SU-DHL-6 (cell line): ENCODE data around the gene TRRAP.

Source experiments
- H2AFZ ChIP-seq: fragments of 200-600 bp; sonication (generic); 2 replicates; pipeline ENCODE4 v1.6.1; 2014; ENCODE audit warnings: low read depth, mild to moderate bottlenecking, moderate library complexity, mixed read lengths, antibody characterized with exemption, low read length; ENCODE audit not compliant: severe bottlenecking
- H3F3A ChIP-seq: fragments of 200-600 bp; shearing (Covaris generic); 2 replicates; pipeline ENCODE4 v1.6.0; 2016; ENCODE audit warnings: antibody characterized with exemption, mild to moderate bottlenecking; ENCODE audit not compliant: insufficient read depth
- H3K27ac ChIP-seq: fragments of 200-600 bp; sonication (generic); 2 replicates; pipeline ENCODE4 v1.5.1; 2016; ENCODE audit warnings: low read depth, mild to moderate bottlenecking, low read length, moderate library complexity, mixed read lengths
- H3K27me3 ChIP-seq: fragments of 200-600 bp; sonication (generic), shearing (Covaris generic); 2 replicates; pipeline ENCODE4 v1.6.0; 2014; ENCODE audit warnings: mild to moderate bottlenecking, low read length
- H3K36me3 ChIP-seq: fragments of 200-600 bp; sonication (generic); 2 replicates; pipeline ENCODE4 v1.6.1; 2014; ENCODE audit warnings: mild to moderate bottlenecking, low read length, mixed read lengths
- H3K4me2 ChIP-seq: fragments of 300-600, 200-600 bp; shearing (Covaris generic), sonication (generic); 2 replicates; pipeline ENCODE4 v1.6.0; 2014; ENCODE audit warnings: low read length, low read depth, mild to moderate bottlenecking; ENCODE audit not compliant: poor library complexity, severe bottlenecking
- H3K4me3 ChIP-seq: fragments of 200-600 bp; sonication (generic); 2 replicates; pipeline ENCODE4 v1.5.1; 2014; ENCODE audit warnings: antibody characterized with exemption, low read length, mild to moderate bottlenecking, mixed read lengths; ENCODE audit not compliant: insufficient read depth, poor library complexity, severe bottlenecking
- H3K79me2 ChIP-seq: fragments of 200-600 bp; sonication (generic); 2 replicates; pipeline ENCODE4 v1.6.1; 2014; ENCODE audit warnings: mild to moderate bottlenecking, low read length, moderate library complexity; ENCODE audit not compliant: insufficient read depth
- H3K9ac ChIP-seq: fragments of 200-600 bp; sonication (generic); 2 replicates; pipeline ENCODE4 v1.7.0; 2014; ENCODE audit warnings: mild to moderate bottlenecking, low read length
- H3K9me2 ChIP-seq: fragments of 200-600 bp; sonication (generic); replicated peaks from 2 replicates; pipeline ENCODE4 v1.6.1; 2014; ENCODE audit warnings: low read length; ENCODE audit not compliant: insufficient read depth
- H3K9me3 ChIP-seq: fragments of 200-600 bp; sonication (generic); 2 replicates; pipeline ENCODE4 v1.6.1; 2014; ENCODE audit warnings: low read length, mixed read lengths; ENCODE audit not compliant: insufficient read depth
- H4K20me1 ChIP-seq: fragments of 200-600 bp; sonication (generic); 2 replicates; pipeline ENCODE4 v1.6.1; 2014; ENCODE audit warnings: low read depth, mild to moderate bottlenecking, antibody characterized with exemption, low read length, moderate library complexity, mixed read lengths
- CTCF ChIP-seq: fragments of 200-600 bp; sonication (generic); IDR thresholded peaks from one replicate; pipeline ENCODE4 v1.5.1; 2017; ENCODE audit warnings: antibody characterized with exemption, mild to moderate bottlenecking, low read length, moderate library complexity; ENCODE audit not compliant: insufficient read depth, poor library complexity, severe bottlenecking
- EZH2phosphoT487 ChIP-seq: fragments of 200-600 bp; sonication (generic), shearing (Covaris generic); conservative IDR thresholded peaks from 2 replicates; pipeline ENCODE4 v1.6.1; 2018; ENCODE audit warnings: mild to moderate bottlenecking, antibody characterized with exemption, low read length, moderate library complexity, mixed read lengths

TRRAP gene

GRCh38 chr7:98921608-98922372 is 43.5 kb downstream of the TRRAP start:
- H3K4me2 ChIP-seq = no peak overlapping the region
- no peak overlapping the region for H3K4me3 ChIP-seq
- H3K9me2 ChIP-seq = no peaks in the 10 kb centered on the region
- H3K36me3 ChIP-seq = peaks cover 24% of the 10 kb centered on the region; the same call in 1 of the 2 replicates
- H3K79me2 ChIP-seq = no peaks in the 10 kb centered on the region
- no peaks in the 10 kb centered on the region; the same call in 1 of the 2 replicates for H4K20me1 ChIP-seq
- no peaks in the 10 kb centered on the region for H3K9me3 ChIP-seq
- no peak overlapping the region for H3K9ac ChIP-seq
- no peak overlapping the region for H2AFZ ChIP-seq
- no peak overlapping the region for H3K27ac ChIP-seq
- TF ChIP-seq CTCF (no peak), EZH2phosphoT487 (no peak)
- no peaks in the 10 kb centered on the region for H3K27me3 ChIP-seq
- no peaks in the 10 kb centered on the region for H3F3A ChIP-seq

- Histone ChIP-seq H3K36me3 (peaks cover 28% of the 10 kb centered on the region; the same call in 1 of the 2 replicates), H3K27ac (no peak overlapping the region), H3K9me3 (no peaks in the 10 kb centered on the region), H3F3A (no peaks in the 10 kb centered on the region), H3K79me2 (no peaks in the 10 kb centered on the region), H3K9me2 (no peaks in the 10 kb centered on the region), H3K4me2 (no peak overlapping the region), H4K20me1 (no peaks in the 10 kb centered on the region; the same call in 1 of the 2 replicates), H3K4me3 (no peak overlapping the region), H3K9ac (no peak overlapping the region), H3K27me3 (no peaks in the 10 kb centered on the region), H2AFZ (no peak overlapping the region)
- TF ChIP-seq CTCF = no peak
- TF ChIP-seq EZH2phosphoT487 = no peak
Measured at GRCh38 chr7:98922392-98923187, 44.3 kb downstream of the TRRAP start.

GRCh38 chr7:98923512-98923911 is 45.2 kb downstream of the TRRAP start:
- Histone ChIP-seq H3K27ac (no peak overlapping the region), H3K9ac (no peak overlapping the region), H4K20me1 (no peaks in the 10 kb centered on the region; the same call in 1 of the 2 replicates), H3K36me3 (peaks cover 31% of the 10 kb centered on the region; the same call in 1 of the 2 replicates), H2AFZ (no peak overlapping the region), H3F3A (no peaks in the 10 kb centered on the region), H3K9me2 (no peaks in the 10 kb centered on the region), H3K9me3 (no peaks in the 10 kb centered on the region), H3K4me2 (no peak overlapping the region), H3K79me2 (no peaks in the 10 kb centered on the region), H3K4me3 (no peak overlapping the region), H3K27me3 (no peaks in the 10 kb centered on the region)
- TF ChIP-seq CTCF = no peak
- TF ChIP-seq EZH2phosphoT487 = no peak
